ENCODE results near the gene CETN1.

Gene CETN1

GRCh38 chr18:580154-580553 is at the start of gene CETN1:
TSS of gene CETN1 (plus strand) at chr18:580380. CDS start at chr18:580409, 29 bp downstream.
- Mint-ChIP-seq H3K4me3 (no peak within 1 kb of the TSS), H3K9me3 (peaks cover 5% of the 10 kb centered on the region), H3K4me1 (ENCODE audit: low read depth) (no peaks in the 10 kb centered on the region), H3K27me3 (peaks cover 12% of the 10 kb centered on the region), H3K36me3 (ENCODE audit: low read depth) (no peaks in the 10 kb centered on the region), H3K27ac (no peak within 1 kb of the TSS)
- intact Hi-C loops (cut with micrococcal nuclease): no loop called here

- intact Hi-C loops (cut with micrococcal nuclease): no loop called here
- Mint-ChIP-seq H3K4me3 (no peak overlapping the region), H3K27ac (no peak overlapping the region), H3K36me3 (ENCODE audit: low read depth) (no peaks in the 10 kb centered on the region), H3K4me1 (ENCODE audit: low read depth) (peaks cover 8% of the 10 kb centered on the region), H3K27me3 (peaks cover 8% of the 10 kb centered on the region), H3K9me3 (no peaks in the 10 kb centered on the region)
These were observed 48.2 kb upstream of the CETN1 start for GRCh38 chr18:532018-532417.

- no peaks in the 10 kb centered on the region for H3K9me3 Mint-ChIP-seq
- H3K27ac Mint-ChIP-seq: no peak overlapping the region
- H3K36me3 Mint-ChIP-seq (ENCODE audit: low read depth): no peaks in the 10 kb centered on the region
- peaks cover 8% of the 10 kb centered on the region for H3K27me3 Mint-ChIP-seq
- intact Hi-C loops (cut with micrococcal nuclease): no loop called here
- peaks cover 8% of the 10 kb centered on the region for H3K4me1 Mint-ChIP-seq (ENCODE audit: low read depth)
- H3K4me3 Mint-ChIP-seq: no peak overlapping the region
These were observed 47.5 kb upstream of the CETN1 start for GRCh38 chr18:532632-533031.

- Mint-ChIP-seq H3K4me3 (no peak overlapping the region), H3K9me3 (no peaks in the 10 kb centered on the region), H3K27ac (no peak overlapping the region), H3K36me3 (ENCODE audit: low read depth) (no peaks in the 10 kb centered on the region), H3K27me3 (peaks cover 8% of the 10 kb centered on the region), H3K4me1 (ENCODE audit: low read depth) (peaks cover 8% of the 10 kb centered on the region)
- intact Hi-C loops (cut with micrococcal nuclease): no loop called here
These were observed 46.1 kb upstream of the CETN1 start for GRCh38 chr18:533995-534601.

GRCh38 chr18:543447-544078 is 36.6 kb upstream of the CETN1 start:
- H3K36me3 Mint-ChIP-seq (ENCODE audit: low read depth): no peaks in the 10 kb centered on the region
- peaks cover 8% of the 10 kb centered on the region for H3K27me3 Mint-ChIP-seq
- no peak overlapping the region for H3K27ac Mint-ChIP-seq
- H3K9me3 Mint-ChIP-seq: no peaks in the 10 kb centered on the region
- no peaks in the 10 kb centered on the region for H3K4me1 Mint-ChIP-seq (ENCODE audit: low read depth)
- intact Hi-C loops (cut with micrococcal nuclease): no loop called here
- H3K4me3 Mint-ChIP-seq: no peak overlapping the region

- H3K4me1 Mint-ChIP-seq (ENCODE audit: low read depth): no peaks in the 10 kb centered on the region
- no peak overlapping the region for H3K27ac Mint-ChIP-seq
- intact Hi-C loops (cut with micrococcal nuclease): no loop called here
- H3K9me3 Mint-ChIP-seq: no peaks in the 10 kb centered on the region
- H3K27me3 Mint-ChIP-seq: peaks cover 3% of the 10 kb centered on the region
- H3K4me3 Mint-ChIP-seq: no peak overlapping the region
- H3K36me3 Mint-ChIP-seq (ENCODE audit: low read depth): no peaks in the 10 kb centered on the region
These were observed 30.2 kb upstream of the CETN1 start for GRCh38 chr18:549967-550366.

- H3K27me3 Mint-ChIP-seq: peaks cover 7% of the 10 kb centered on the region
- H3K4me3 Mint-ChIP-seq: no peak overlapping the region
- H3K4me1 Mint-ChIP-seq (ENCODE audit: low read depth): peaks cover 10% of the 10 kb centered on the region
- no peak overlapping the region for H3K27ac Mint-ChIP-seq
- H3K9me3 Mint-ChIP-seq: no peaks in the 10 kb centered on the region
- H3K36me3 Mint-ChIP-seq (ENCODE audit: low read depth): no peaks in the 10 kb centered on the region
- intact Hi-C loops (cut with micrococcal nuclease): no loop called here
These were observed 28.6 kb upstream of the CETN1 start for GRCh38 chr18:551404-552061.

- Mint-ChIP-seq H3K36me3 (ENCODE audit: low read depth) (no peaks in the 10 kb centered on the region), H3K27ac (no peak overlapping the region), H3K4me3 (no peak overlapping the region), H3K27me3 (peaks cover 4% of the 10 kb centered on the region), H3K4me1 (ENCODE audit: low read depth) (peaks cover 10% of the 10 kb centered on the region), H3K9me3 (no peaks in the 10 kb centered on the region)
- intact Hi-C loops (cut with micrococcal nuclease): loop anchor here (2.0 kb wide), 1 partner anchor 31 kb away; no protein-coding TSS in a partner anchor
These were observed 24.3 kb upstream of the CETN1 start for GRCh38 chr18:555705-556457.

- H3K36me3 Mint-ChIP-seq (ENCODE audit: low read depth): no peaks in the 10 kb centered on the region
- H3K27me3 Mint-ChIP-seq: peaks cover 18% of the 10 kb centered on the region
- H3K4me1 Mint-ChIP-seq (ENCODE audit: low read depth): peaks cover 15% of the 10 kb centered on the region
- H3K27ac Mint-ChIP-seq: peak overlapping the region; percentile 23
- no peaks in the 10 kb centered on the region for H3K9me3 Mint-ChIP-seq
- no peak overlapping the region for H3K4me3 Mint-ChIP-seq
- intact Hi-C loops (cut with micrococcal nuclease): no loop called here
These were observed 15.2 kb upstream of the CETN1 start for GRCh38 chr18:564708-565561.

GRCh38 chr18:565562-566061 is 14.6 kb upstream of the CETN1 start:
- no peaks in the 10 kb centered on the region for H3K36me3 Mint-ChIP-seq (ENCODE audit: low read depth)
- H3K27ac Mint-ChIP-seq: peak overlapping the region; percentile 1
- intact Hi-C loops (cut with micrococcal nuclease): no loop called here
- H3K9me3 Mint-ChIP-seq: no peaks in the 10 kb centered on the region
- no peak overlapping the region for H3K4me3 Mint-ChIP-seq
- H3K4me1 Mint-ChIP-seq (ENCODE audit: low read depth): peaks cover 15% of the 10 kb centered on the region
- peaks cover 20% of the 10 kb centered on the region for H3K27me3 Mint-ChIP-seq

GRCh38 chr18:567122-567521 is 13.1 kb upstream of the CETN1 start:
- no peaks in the 10 kb centered on the region for H3K9me3 Mint-ChIP-seq
- H3K27ac Mint-ChIP-seq: no peak overlapping the region
- intact Hi-C loops (cut with micrococcal nuclease): no loop called here
- H3K27me3 Mint-ChIP-seq: peaks cover 20% of the 10 kb centered on the region
- no peak overlapping the region for H3K4me3 Mint-ChIP-seq
- H3K4me1 Mint-ChIP-seq (ENCODE audit: low read depth): peaks cover 15% of the 10 kb centered on the region
- H3K36me3 Mint-ChIP-seq (ENCODE audit: low read depth): no peaks in the 10 kb centered on the region

GRCh38 chr18:568731-569130 is 11.4 kb upstream of the CETN1 start:
- Mint-ChIP-seq H3K4me3 (no peak overlapping the region), H3K27ac (no peak overlapping the region), H3K27me3 (peaks cover 20% of the 10 kb centered on the region), H3K4me1 (ENCODE audit: low read depth) (peaks cover 15% of the 10 kb centered on the region), H3K36me3 (ENCODE audit: low read depth) (no peaks in the 10 kb centered on the region), H3K9me3 (no peaks in the 10 kb centered on the region)
- intact Hi-C loops (cut with micrococcal nuclease): no loop called here

- no peak overlapping the region for H3K4me3 Mint-ChIP-seq
- intact Hi-C loops (cut with micrococcal nuclease): no loop called here
- no peaks in the 10 kb centered on the region for H3K9me3 Mint-ChIP-seq
- no peak overlapping the region for H3K27ac Mint-ChIP-seq
- H3K4me1 Mint-ChIP-seq (ENCODE audit: low read depth): peaks cover 6% of the 10 kb centered on the region
- H3K27me3 Mint-ChIP-seq: peaks cover 20% of the 10 kb centered on the region
- no peaks in the 10 kb centered on the region for H3K36me3 Mint-ChIP-seq (ENCODE audit: low read depth)
These were observed 9.9 kb upstream of the CETN1 start for GRCh38 chr18:570256-570655.

Data from dendritic cell treated with granulocyte-macrophage colony-stimulating factor and Interleukin-4, amounts not matched to agents 40 ng/mL and 50 ng/mL, for 4 days (primary cell).